Measurements from ENCODE around the gene DCDC2. TPM values are rescaled to one million over a fixed set of nuclear protein-coding genes. Genes with fewer than 3 reads are reported as not detected.
"Not testable (repeated sequence)": the region's sequence is repeated elsewhere in the genome, so short reads cannot be mapped to it uniquely, and the experiment has no call there.

Gene DCDC2
- total and polyA plus RNA-seq, 2 donors (not counting 3 experiments of a cell fraction or from before 2014, with no cell fraction given), result not detected

DNA sequence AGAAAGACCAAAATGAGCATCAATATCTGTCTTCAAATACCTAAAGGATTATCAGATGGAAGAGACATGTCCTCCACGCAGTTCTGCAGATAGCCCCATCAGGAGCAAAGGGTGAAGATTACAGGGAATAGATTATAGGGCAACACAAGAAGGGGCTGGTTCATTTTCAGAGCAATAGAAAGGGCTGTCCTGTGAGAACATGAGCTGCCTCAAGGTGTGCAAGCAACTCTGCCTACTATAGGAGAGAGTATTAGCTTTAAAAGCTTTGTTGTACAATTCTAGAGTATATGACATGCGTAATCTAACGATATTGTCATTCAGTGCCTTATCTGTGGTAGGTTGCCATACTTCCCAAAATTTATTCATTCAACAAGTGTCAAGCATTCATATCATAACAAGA is 119.2 kb downstream of the DCDC2 start:
- Histone ChIP-seq H3K9me1 (replicated peaks; ENCODE audit: control insufficient read depth, extremely low read depth, insufficient read depth, low read length) (no peaks in the 10 kb centered on the region), H3K9ac (replicated peaks; ENCODE audit: extremely low read depth, insufficient read depth, low read length) (no peak overlapping the region), H3K27me3 (ENCODE audit: control insufficient read depth in 2 of 2, insufficient read depth in 2 of 2, low read length in 2 of 2) (no peaks in the 10 kb centered on the region), H2AFZ (ENCODE audit: low read depth, low read length) (no peak overlapping the region), H3K4me2 (ENCODE audit: insufficient read depth, low read length) (no peak overlapping the region), H3K4me1 (ENCODE audit: control insufficient read depth, extremely low read depth, insufficient read depth, low read length) (no peaks in the 10 kb centered on the region), H3K27ac (ENCODE audit: insufficient read depth, low read depth, low read length) (no peak overlapping the region), H3K9me3 (replicated peaks; ENCODE audit: control insufficient read depth, insufficient read depth, low read length) (no peaks in the 10 kb centered on the region), H3K36me3 (ENCODE audit: control insufficient read depth in 2 of 2, extremely low read depth in 1 of 2, insufficient read depth in 2 of 2, low read length in 2 of 2) (no peaks in the 10 kb centered on the region), H3K4me3 (replicated peaks in 1 of 3; ENCODE audit: insufficient read depth in 1 of 3, low read depth in 1 of 3, low read length in 3 of 3) (no peak overlapping the region), H4K20me1 (replicated peaks; ENCODE audit: control insufficient read depth, extremely low read depth, insufficient read depth, low read length) (no peaks in the 10 kb centered on the region), H3K79me2 (ENCODE audit: control insufficient read depth, insufficient read depth, low read length) (no peaks in the 10 kb centered on the region)
- BruUV-seq (replicated peaks), result no TSS peak
- intact Hi-C loops (cut with micrococcal nuclease) (no loop called here), dilution Hi-C loops (cut with MboI; ENCODE audit: extremely low pct_ligation_motif_present, low sequenced_read_pairs) (no loop called here)
- DNase-seq (ENCODE audit: low read depth, low spot score) (no peak), FAIRE-seq (no peak)
- TF ChIP-seq CTCF (IDR thresholded peaks at IDR 0.05; ENCODE audit: extremely low read depth in 1 of 2, insufficient read depth in 1 of 2, low read depth in 1 of 2, low read length in 2 of 2) (no peak), MYC (IDR thresholded peaks at IDR 0.05; ENCODE audit: low read depth, low read length) (no peak), GATA2 (IDR thresholded peaks at IDR 0.05; ENCODE audit: insufficient read depth, insufficient read length, low read depth, low read length) (no peak)
- TF ChIP-seq, protein P1, sequence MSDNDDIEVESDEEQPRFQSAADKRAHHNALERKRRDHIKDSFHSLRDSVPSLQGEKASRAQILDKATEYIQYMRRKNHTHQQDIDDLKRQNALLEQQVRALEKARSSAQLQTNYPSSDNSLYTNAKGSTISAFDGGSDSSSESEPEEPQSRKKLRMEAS (IDR thresholded peaks at IDR 0.05; ENCODE audit: insufficient read depth, insufficient read length), result no peak
- CTCF ChIA-PET, result no interaction called here
- POLR2A ChIA-PET, result no interaction called here

DNA sequence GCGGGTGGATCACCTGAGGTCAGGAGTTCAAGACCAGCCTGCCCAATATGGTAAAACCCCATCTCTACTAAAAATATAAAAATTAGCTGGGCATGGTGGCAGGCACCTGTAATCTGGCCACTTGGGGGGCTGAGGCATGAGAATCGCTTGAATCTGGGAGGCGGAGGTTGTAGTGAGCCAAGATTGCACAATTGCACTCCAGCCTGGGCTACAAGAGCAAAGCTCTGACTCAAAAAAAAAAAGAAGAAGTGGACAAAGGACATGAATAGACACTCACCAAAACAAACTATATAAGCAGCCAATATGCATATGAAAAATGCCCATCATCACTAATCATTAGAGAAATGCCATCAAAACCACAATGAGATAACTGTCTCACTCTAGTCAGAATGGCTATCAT is 121.1 kb downstream of the DCDC2 start:
- H3K36me3 ChIP-seq (ENCODE audit: control insufficient read depth in 2 of 2, extremely low read depth in 1 of 2, insufficient read depth in 2 of 2, low read length in 2 of 2); intact Hi-C loops (cut with micrococcal nuclease); POLR2A ChIA-PET; H3K4me2 ChIP-seq (ENCODE audit: insufficient read depth, low read length); H3K9me1 ChIP-seq (replicated peaks; ENCODE audit: control insufficient read depth, extremely low read depth, insufficient read depth, low read length); H3K27me3 ChIP-seq (ENCODE audit: control insufficient read depth in 2 of 2, insufficient read depth in 2 of 2, low read length in 2 of 2); H3K4me1 ChIP-seq (ENCODE audit: control insufficient read depth, extremely low read depth, insufficient read depth, low read length); H3K9ac ChIP-seq (replicated peaks; ENCODE audit: extremely low read depth, insufficient read depth, low read length); CTCF ChIA-PET; BruUV-seq (replicated peaks); H3K27ac ChIP-seq (ENCODE audit: insufficient read depth, low read depth, low read length); H4K20me1 ChIP-seq (replicated peaks; ENCODE audit: control insufficient read depth, extremely low read depth, insufficient read depth, low read length); dilution Hi-C loops (cut with MboI; ENCODE audit: extremely low pct_ligation_motif_present, low sequenced_read_pairs); H3K9me3 ChIP-seq (replicated peaks; ENCODE audit: control insufficient read depth, insufficient read depth, low read length); H2AFZ ChIP-seq (ENCODE audit: low read depth, low read length); DNase-seq (ENCODE audit: low read depth, low spot score); FAIRE-seq; H3K4me3 ChIP-seq (replicated peaks in 1 of 3; ENCODE audit: insufficient read depth in 1 of 3, low read depth in 1 of 3, low read length in 3 of 3); H3K79me2 ChIP-seq (ENCODE audit: control insufficient read depth, insufficient read depth, low read length): not testable (repeated sequence)
